ENCODE results near the gene TFF1. TPM values are rescaled to one million over a fixed set of nuclear protein-coding genes. Genes with fewer than 3 reads are reported as not detected.

The TFF1 gene
- total RNA-seq, 1 donor: not detected

DNA sequence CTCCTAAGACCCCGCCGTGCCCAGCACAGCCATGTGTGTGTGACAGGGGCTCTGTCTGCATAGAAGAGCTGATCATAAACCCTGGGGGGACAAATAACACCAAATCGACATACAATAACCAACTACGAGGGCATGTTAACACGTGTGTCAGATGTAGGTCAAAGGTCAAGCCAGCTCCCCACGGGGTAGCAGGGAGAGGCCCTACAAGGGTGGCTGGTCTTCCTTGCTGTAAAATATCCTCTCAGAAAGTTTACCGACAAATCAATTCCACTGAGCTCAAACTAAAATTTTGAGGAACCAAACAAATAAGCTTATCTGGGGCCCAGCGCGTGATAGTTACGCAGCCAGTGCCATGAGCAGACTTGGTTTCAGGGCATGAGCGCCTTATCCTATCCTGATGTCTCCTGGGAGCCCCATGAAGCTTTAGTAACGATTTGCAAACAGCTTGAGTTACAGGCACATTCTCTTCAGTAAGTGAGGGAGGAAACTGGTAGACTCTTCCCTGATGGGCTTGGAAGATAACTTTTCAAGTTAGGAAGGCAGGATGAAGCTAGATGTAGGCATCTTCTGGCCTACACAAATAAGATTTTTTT lies 32.2 kb upstream of the TFF1 start:
- no peak overlapping the region for H2AFZ ChIP-seq (ENCODE audit: low read length)
- no peak overlapping the region for H3K4me2 ChIP-seq (ENCODE audit: insufficient read depth, low read length)
- H3K4me1 ChIP-seq (ENCODE audit: insufficient read depth, low read length): no peaks in the 10 kb centered on the region
- TF ChIP-seq, protein P1, sequence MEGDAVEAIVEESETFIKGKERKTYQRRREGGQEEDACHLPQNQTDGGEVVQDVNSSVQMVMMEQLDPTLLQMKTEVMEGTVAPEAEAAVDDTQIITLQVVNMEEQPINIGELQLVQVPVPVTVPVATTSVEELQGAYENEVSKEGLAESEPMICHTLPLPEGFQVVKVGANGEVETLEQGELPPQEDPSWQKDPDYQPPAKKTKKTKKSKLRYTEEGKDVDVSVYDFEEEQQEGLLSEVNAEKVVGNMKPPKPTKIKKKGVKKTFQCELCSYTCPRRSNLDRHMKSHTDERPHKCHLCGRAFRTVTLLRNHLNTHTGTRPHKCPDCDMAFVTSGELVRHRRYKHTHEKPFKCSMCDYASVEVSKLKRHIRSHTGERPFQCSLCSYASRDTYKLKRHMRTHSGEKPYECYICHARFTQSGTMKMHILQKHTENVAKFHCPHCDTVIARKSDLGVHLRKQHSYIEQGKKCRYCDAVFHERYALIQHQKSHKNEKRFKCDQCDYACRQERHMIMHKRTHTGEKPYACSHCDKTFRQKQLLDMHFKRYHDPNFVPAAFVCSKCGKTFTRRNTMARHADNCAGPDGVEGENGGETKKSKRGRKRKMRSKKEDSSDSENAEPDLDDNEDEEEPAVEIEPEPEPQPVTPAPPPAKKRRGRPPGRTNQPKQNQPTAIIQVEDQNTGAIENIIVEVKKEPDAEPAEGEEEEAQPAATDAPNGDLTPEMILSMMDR (IDR thresholded peaks at IDR 0.05; ENCODE audit: extremely low read depth, low read depth, low read length): no peak
- no peak for DNase-seq (ENCODE audit: insufficient read length, low spot score, missing footprints)
- H3K27ac ChIP-seq (ENCODE audit: low read depth, low read length): no peak overlapping the region
- no peaks in the 10 kb centered on the region for H3K36me3 ChIP-seq (ENCODE audit: insufficient read depth, low read length)
- no peaks in the 10 kb centered on the region for H3K79me2 ChIP-seq (ENCODE audit: insufficient read depth, low read length)
- H3K9me3 ChIP-seq (ENCODE audit: low read depth, low read length): no peaks in the 10 kb centered on the region
- no peaks in the 10 kb centered on the region for H4K20me1 ChIP-seq (ENCODE audit: insufficient read depth, low read length)
- H3K27me3 ChIP-seq (ENCODE audit: insufficient read depth, low read length): peaks cover 2% of the 10 kb centered on the region
- no peak overlapping the region for H3K4me3 ChIP-seq (ENCODE audit: insufficient read depth, low read length)

DNA sequence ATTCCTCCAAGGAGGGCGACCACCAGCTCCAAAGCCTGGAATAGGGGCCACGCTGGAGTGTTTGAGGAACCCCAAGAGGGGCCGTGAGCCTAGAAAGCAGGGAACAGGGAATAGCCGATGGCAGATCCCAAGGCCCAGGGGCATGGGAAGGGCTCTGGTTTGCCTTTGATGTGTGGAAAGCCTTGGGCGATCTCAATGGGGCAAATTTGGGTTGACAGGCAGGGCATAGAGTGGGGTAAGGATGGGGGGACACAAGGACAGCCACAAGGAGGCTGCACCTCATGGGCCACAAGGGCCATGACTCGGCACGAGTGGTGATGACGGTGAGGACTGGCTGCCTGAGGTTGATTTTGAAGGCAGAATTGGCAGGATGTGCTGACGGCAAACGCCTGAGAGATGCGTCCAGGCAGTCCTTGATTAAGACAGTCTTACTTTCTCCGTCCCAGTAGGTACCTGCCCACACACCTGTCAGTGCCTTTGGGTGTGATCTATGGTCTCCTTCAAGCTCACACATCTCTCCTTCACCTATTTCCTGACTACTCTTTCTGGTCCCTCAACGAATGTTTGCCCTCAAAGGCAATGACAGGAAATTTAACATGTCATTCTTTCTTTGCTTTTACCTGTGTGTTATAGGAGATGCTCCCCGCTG lies 31.5 kb upstream of the TFF1 start:
- no peaks in the 10 kb centered on the region for H3K79me2 ChIP-seq (ENCODE audit: insufficient read depth, low read length)
- H2AFZ ChIP-seq (ENCODE audit: low read length): no peak overlapping the region
- no peak overlapping the region for H3K4me3 ChIP-seq (ENCODE audit: insufficient read depth, low read length)
- no peak overlapping the region for H3K27ac ChIP-seq (ENCODE audit: low read depth, low read length)
- TF ChIP-seq, protein P1 (IDR thresholded peaks at IDR 0.05; ENCODE audit: extremely low read depth, low read depth, low read length): no peak
- H3K4me2 ChIP-seq (ENCODE audit: insufficient read depth, low read length): no peak overlapping the region
- no peaks in the 10 kb centered on the region for H3K9me3 ChIP-seq (ENCODE audit: low read depth, low read length)
- H4K20me1 ChIP-seq (ENCODE audit: insufficient read depth, low read length): no peaks in the 10 kb centered on the region
- H3K4me1 ChIP-seq (ENCODE audit: insufficient read depth, low read length): no peaks in the 10 kb centered on the region
- peaks cover 2% of the 10 kb centered on the region for H3K27me3 ChIP-seq (ENCODE audit: insufficient read depth, low read length)
- no peaks in the 10 kb centered on the region for H3K36me3 ChIP-seq (ENCODE audit: insufficient read depth, low read length)
- DNase-seq (ENCODE audit: insufficient read length, low spot score, missing footprints): no peak

DNA sequence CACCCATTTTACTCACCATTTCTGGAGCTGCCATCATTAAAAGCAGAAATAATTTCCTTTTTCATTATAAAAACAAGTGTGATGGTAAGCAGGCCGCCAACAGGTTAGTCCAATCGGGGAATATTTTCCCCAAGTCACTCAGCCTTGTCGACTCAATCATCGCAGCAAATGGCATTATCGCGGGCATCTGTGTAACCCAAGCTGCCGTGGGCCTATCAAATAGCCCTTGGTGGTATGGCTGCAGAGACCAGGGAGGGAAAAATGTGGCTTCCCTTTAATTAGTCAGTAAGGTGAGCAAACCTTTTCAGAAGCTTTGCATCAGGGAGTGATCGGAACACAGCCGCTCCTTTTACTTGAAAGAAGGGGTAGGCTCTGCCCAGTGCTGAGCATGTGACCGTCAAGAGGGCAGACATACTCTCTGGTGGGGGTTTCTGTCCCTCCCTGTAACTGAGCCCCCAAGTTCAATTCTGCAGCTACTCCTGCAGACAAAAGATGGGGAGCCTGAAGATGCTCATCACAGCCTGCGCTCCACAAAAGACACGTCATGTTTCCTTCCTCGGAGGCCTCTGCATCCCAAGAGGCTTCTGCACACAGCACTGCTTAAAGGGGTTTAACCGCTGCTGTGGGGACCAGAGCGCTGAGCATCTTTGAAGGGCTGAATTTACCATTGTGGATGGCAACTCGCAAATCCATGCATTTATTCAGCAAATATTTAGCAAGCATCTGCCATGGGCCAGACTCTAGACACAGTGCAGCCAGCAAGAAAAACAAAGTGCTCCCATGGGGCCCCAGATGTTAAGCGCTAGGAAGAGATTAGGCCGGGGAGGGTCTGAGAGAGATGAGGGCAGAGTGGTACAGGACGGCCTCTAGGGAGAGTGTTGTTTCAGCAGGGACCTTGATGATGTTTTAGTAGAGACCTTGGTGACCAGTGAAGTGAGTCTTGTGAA lies 30.7 kb upstream of the TFF1 start:
- Histone ChIP-seq H3K4me2 (ENCODE audit: insufficient read depth, low read length) (no peak overlapping the region), H3K4me3 (ENCODE audit: insufficient read depth, low read length) (no peak overlapping the region), H3K4me1 (ENCODE audit: insufficient read depth, low read length) (no peaks in the 10 kb centered on the region), H3K36me3 (ENCODE audit: insufficient read depth, low read length) (no peaks in the 10 kb centered on the region), H3K79me2 (ENCODE audit: insufficient read depth, low read length) (no peaks in the 10 kb centered on the region), H2AFZ (ENCODE audit: low read length) (no peak overlapping the region), H3K9me3 (ENCODE audit: low read depth, low read length) (no peaks in the 10 kb centered on the region), H4K20me1 (ENCODE audit: insufficient read depth, low read length) (no peaks in the 10 kb centered on the region), H3K27me3 (ENCODE audit: insufficient read depth, low read length) (peaks cover 4% of the 10 kb centered on the region), H3K27ac (ENCODE audit: low read depth, low read length) (no peak overlapping the region)
- TF ChIP-seq, protein P1 (IDR thresholded peaks at IDR 0.05; ENCODE audit: extremely low read depth, low read depth, low read length): no peak
- no peak for DNase-seq (ENCODE audit: insufficient read length, low spot score, missing footprints)
